Hematopoietic multipotent progenitor cell treated with erythropoietin and hydrocortisone succinate and interleukin-3 and kit ligand, for 8 days (in vitro differentiated cells): ENCODE measurements around the gene DNHD1.
A peak's percentile ranks its signal among the peaks of the same experiment; 100 is the strongest.
"Not testable (repeated sequence)": the region's sequence is repeated elsewhere in the genome, so short reads cannot be mapped to it uniquely, and the experiment has no call there.

Source experiments
- DNase-seq: peaks from one replicate; pipeline ENCODE4 v3.0.0-alpha.2; 2015

DNHD1 gene

GRCh38 chr11:6480299-6480914 lies 16.7 kb upstream of the DNHD1 start:
- DNase-seq = no peak

DNA sequence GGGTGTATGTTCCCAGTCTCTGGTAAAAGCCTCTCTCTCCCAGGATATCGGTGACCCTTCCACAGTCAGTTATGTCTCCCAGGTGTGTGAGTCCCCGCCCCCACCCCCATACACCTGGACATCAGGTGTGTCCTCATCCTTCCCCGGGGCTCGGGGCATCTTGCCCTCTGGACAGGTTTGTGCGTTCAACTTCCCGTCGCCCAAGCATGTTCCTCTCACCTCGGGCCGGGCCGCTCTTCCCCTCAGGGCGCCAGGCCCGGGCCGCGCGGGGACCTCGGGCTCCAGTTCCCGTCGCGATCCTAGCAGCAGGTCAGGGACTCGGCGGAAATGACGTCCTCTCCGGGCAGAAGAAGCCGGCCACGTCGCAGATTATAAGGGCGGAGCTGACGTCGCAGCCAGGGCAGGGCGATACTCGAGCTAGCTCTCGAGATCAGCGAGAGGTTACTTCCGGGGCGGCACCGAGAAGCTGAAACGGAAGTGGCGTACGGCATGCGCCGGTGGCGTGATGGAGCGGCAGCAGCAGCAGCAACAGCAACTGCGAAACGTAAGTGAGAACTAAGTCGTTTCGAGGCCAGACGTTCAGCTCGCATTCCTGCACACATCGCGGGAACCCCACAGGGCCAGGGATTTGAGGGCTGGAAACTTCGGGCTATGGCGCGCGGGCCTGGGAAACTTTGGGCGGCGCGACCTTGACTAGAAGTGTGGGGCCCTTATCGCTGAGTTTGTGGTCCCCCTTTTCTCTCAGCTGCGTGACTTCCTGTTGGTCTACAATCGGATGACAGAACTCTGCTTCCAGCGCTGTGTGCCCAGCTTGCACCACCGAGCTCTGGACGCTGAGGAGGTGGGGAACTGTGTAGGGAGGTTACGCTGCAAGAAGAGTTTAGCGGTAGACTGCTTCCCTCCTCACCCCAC lies 15.8 kb upstream of the DNHD1 start, which contains the start of the genes ARFIP2 and TIMM10B:
Gene ARFIP2, minus strand, starts transcription at position 320 of the 912 bp plus-strand sequence. CDS start 910 bp downstream, outside the sequence.
Gene TIMM10B, plus strand, starts transcription at position 490 of the 912 bp plus-strand sequence. Its CDS starts 16 bp downstream, at position 506.
- peak; percentile 98 for DNase-seq

- DNase-seq = no peak
These were observed 15.2 kb upstream of the DNHD1 start for GRCh38 chr11:6481924-6482275.

GRCh38 chr11:6482441-6482840 lies 14.6 kb upstream of the DNHD1 start:
- DNase-seq = no peak

DNA sequence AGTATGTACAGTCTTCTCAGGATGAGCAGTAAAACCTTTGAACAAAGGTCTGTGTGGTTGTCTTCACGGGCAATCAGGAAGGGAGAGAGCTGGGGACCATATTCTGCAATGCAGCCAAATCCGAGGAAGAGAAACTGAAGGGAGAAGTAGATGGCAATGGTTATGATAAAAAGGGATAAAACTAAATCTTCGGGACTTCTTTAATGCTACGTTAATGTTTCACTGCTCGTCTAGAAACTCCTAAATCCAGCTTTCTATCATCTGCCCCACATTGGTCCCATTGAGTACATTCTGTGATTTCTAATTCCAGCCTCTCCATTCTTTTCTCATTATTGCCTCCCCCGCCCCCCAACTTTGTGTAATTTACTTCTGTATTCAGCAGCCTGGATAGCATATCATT lies 14.1 kb upstream of the DNHD1 start:
- DNase-seq = no peak

DNA sequence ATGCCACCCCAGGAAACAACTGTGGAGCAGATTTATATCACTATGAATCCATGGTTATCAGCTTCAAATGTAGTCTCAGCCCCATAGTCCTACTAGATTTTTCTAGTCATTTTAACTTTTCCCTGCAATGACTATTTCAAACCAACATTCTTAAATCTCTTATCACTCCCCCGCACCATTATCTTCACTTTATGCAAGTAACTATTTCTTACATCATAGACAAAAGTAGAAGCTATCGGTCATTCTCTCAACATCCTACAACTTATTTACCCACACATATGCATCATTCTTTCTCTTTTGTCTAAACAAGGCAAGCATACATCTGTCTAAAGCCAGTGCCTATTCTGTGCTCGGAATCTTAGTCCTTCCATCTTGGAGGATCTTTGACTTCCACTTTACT lies 11.4 kb upstream of the DNHD1 start:
- no peak for DNase-seq

- DNase-seq = no peak
These were observed 10.8 kb upstream of the DNHD1 start for GRCh38 chr11:6486256-6486655.

- no peak for DNase-seq
These were observed 10.1 kb upstream of the DNHD1 start for GRCh38 chr11:6486938-6487337.

- no peak for DNase-seq
These were observed 8.7 kb upstream of the DNHD1 start for GRCh38 chr11:6488342-6488741.

DNA sequence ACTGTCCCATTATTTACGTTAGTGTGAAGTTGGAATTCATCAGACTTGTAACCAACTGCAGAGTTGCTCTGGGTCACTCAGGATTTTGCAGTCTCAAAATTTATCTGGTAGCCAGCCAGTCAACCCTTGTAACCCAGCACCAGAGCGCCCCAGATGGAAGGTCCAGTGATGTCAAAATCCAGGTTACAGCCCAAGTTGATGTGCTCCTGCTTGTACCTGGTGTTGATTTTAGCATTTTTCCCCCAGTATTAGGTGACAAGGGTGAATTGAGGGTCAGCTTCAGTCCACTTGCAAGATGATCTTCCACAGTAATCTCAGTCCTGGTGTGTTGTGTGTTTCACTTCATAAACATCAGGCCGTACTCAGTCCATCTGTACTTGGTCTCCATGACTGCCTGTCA lies 8.3 kb upstream of the DNHD1 start:
- DNase-seq = no peak

DNA sequence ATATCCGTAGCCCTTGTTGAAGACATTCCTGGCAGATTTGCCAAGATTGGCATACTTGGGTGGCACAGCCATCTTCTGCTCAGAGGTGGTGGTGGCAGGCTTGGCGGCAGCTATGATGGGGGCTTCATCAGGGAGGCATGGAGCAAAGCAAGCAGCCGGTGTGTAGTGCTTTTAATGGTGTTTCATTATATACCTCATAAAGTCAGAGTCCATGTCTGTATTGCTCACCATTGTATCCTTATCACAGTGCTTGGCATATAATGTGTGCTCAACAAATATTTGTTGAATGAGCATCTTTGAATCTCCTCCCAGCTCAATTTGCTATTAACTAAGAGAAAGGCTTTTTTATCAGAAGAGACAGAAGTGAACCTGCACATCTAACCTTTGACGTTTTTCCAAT lies 7.8 kb upstream of the DNHD1 start:
- no peak for DNase-seq

GRCh38 chr11:6498121-6498520 lies 1.0 kb downstream of the DNHD1 start:
- no peak for DNase-seq

DNA sequence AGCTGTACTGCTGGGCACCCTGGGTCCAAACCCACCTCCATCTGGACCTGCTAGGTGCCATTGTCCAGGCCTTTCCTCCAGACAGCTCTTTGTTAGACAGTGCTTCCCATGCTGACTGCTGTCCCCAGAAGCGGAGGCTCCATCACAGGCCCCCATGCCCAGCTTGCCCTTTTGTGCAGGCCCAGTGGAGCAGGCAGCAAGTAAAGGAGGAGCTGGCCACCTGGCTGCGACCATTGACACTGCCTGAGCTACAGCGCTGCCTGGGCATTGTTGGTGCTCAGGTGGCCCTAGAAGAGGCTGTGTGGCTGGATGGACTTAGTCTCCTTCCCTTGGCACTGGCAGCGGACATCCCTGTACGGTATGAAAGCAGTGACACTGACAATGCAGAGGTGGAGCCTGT lies 1.5 kb downstream of the DNHD1 start:
- no peak for DNase-seq

DNA sequence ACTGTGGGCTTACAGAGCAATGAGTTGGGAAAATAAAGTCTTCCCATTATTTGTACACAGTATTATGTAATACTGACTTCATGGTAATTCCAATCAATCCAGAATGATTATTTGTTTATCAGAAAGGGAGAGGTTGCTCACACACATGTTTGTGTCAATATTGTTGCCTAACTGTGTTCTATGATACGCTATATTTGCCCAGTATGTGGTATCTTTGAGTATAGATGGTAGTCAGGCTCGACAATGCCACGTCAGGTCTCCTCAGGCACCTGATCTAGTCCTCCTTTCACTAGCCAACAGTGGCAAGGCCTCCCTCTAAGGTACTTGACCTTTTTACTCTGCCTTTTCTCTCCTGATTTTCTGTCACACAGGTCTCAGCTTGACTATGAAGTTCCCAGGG lies 5.3 kb downstream of the DNHD1 start:
- no peak for DNase-seq

DNA sequence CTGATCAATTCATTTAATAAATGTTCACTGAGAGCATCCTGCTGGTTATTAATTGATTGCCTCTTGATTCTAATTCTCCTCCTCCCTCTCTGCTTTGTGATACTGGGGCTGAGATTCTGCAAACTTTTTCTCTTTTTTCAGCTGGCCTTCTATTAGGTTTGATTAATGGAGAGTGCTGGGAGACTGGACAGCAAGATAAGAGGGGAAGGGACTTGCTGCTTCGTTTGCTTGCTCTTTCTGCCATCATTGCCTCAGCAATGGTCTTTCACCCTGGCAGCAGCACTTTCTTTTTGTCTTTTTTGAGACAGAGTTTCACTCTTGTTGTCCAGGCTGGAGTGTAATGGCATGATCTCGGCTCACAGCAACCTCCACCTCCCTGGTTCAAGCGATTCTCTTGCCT lies 7.1 kb downstream of the DNHD1 start:
- DNase-seq = no peak

DNA sequence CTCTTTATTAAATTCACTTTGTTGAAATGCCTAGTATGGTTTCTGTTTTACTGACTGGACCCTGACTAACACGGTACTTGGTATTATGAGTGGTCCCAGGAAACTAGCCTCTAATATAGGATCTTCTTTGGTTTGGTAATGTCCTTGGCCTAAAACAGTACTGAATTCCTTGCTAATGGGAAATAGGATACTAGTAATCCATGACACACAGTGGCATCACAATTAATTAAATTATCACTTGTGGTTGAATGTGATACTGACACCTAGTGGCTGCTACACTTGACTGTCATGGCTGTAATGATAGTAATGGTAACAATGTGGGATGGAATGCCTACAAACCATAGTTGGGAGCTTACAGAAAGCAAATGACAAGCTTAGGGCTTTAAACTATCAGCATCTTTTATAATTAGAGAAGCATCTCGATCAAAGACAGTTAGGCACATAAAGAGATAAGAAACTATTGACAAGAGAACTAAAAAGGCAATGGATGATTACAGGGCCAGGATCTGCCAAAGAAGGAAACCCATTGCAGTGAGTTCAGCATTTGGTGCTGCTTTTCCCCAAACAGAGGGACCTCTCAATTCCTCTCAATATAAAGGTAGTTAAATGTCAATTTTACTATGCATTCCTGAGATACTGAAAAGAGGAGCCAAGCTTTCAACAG lies 8.6 kb downstream of the DNHD1 start:
- DNase-seq = peak; percentile 71

- no peak for DNase-seq
These were observed 19.8 kb downstream of the DNHD1 start for GRCh38 chr11:6516865-6517264.

DNA sequence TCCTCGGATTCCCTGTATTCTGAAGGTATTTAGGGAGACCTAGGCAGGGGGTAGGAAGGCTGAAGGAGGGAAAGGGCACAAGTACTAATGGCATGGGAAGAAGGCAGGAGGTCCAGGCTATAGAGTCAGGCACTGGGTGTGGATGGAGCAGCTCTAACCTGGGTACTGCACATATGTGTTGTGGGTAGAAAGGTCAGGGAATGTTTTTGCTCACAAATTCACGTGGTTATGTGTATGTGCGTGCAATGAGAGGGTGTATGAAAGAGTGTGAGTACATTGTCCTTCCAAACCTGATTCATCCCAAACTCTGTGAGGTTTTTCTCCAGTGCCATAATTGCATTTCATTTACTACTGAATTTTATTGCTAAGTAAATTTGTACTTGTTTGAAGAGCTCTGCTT lies 23.2 kb downstream of the DNHD1 start:
- DNase-seq = no peak

GRCh38 chr11:6521946-6522345 lies 24.9 kb downstream of the DNHD1 start:
- not testable (repeated sequence) for DNase-seq

- DNase-seq = no peak
These were observed 26.2 kb downstream of the DNHD1 start for GRCh38 chr11:6523253-6523652.

DNA sequence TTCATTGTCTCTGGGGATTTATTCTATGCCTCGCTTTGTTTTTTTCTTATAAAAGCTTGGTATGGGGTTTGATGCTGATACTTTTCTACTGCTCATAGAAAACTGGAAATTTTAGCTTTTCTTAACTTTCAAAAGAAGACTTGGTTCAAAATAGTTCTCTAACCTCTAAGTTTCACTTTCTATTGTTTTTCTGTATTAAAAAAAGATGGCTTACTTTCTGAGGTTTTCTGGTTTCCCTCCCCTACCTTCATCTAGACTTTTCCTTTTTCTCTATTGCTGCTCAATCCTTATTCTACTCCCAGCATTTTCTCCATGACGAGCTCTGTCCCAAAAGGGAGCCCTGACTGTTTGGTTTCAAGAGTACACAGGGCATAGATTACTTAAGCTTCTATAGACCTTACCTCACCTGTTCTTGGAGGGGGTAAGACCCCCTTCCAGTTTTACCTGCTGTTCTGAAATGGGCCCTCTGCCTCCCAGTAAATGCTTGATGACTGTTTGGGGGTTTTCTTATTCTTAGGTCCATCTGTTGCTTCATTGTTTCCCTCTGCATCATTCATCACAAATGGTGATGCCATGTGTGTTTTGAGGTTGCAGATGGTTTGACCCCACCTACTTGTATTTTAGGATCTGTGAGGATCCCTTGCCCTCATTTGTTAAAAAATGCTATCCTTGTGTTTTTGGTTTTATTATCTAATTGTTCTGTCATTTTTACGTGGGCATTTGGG lies 29.5 kb downstream of the DNHD1 start:
- no peak for DNase-seq

GRCh38 chr11:6529266-6529665 lies 32.2 kb downstream of the DNHD1 start:
- DNase-seq = no peak

GRCh38 chr11:6530848-6531247 lies 33.8 kb downstream of the DNHD1 start:
- no peak for DNase-seq
